HG03520 (cell line): ENCODE data around the gene SERINC5.
"Not testable (repeated sequence)": the region's sequence is repeated elsewhere in the genome, so short reads cannot be mapped to it uniquely, and the experiment has no call there.

ENCODE experiments used
- ATAC-seq: cut with Tn5 transposase; IDR thresholded peaks from one replicate; pipeline ENCODE4 v1.9.1; 2021; ENCODE audit warnings: mild to moderate bottlenecking, moderate library complexity; ENCODE audit not compliant: unreplicated experiment

SERINC5 gene

DNA sequence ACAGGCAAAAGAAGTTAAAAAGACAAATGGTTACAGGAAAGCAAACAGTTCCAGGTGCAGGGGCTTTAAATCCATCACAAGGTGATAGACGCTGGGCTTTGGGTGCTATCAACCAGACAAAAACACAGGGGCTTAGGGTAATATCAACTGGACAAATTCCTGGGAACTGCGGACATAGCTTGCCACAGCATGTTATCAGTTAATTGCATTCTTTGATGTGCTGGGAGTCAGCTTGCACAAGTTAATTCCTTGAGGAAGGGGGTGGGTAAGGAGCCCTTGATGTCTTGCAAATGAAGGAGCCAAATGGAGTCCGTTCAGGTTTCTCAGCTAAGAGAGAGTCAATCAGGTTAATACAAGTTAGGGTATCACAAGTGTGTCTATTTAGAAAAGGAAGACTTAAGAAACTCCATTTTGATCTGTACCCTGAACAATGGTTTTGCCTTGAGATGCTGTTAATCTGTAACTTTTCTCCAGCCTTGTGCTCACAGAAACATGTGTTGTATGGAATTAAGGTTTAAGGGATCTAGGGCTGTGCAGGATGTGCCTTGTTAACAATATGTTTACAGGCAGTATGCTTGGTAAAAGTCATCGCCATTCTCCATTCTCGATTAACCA lies 144.4 kb downstream of the SERINC5 start:
- ATAC-seq, result not testable (repeated sequence)

DNA sequence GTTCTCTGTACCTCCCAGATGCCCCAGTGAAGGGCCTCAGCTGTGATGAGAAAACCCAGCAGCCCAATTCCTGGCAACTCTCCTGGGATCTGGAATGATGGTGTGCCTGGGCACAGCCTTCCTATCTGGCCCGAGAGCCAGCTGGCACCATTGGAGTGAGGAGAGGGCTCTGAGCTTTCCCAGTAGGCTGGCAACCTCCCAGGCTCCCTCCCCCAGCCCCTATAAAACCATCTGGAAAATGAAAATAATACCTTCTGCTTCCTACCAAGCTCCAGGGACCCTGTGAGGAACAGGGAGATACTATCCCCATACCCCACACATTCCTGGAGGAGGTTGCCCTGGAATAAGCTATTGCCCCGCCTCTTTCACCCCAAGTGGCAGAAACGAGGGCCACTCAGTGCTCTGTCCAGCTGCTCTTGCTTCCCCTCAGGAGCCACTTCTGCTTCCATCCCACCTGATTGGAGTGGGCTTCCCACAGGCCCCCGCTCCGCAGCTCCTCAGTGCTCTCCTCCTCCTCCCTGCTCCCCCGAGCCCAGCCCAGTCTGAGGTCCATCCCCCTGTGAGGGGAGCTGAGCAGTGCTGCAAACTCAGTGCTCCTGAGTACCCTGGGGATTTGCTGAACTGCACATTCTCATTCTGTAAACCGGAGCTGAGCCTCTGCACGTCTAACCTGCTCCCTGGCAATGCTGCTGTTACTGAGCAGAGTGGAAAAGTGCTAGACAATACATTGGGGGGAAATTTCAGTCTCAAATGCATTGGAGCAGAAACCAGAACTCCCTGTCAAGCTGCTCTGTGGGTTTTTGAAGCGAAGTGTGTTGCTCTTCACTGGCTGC lies 146.0 kb downstream of the SERINC5 start:
- no peak for ATAC-seq

DNA sequence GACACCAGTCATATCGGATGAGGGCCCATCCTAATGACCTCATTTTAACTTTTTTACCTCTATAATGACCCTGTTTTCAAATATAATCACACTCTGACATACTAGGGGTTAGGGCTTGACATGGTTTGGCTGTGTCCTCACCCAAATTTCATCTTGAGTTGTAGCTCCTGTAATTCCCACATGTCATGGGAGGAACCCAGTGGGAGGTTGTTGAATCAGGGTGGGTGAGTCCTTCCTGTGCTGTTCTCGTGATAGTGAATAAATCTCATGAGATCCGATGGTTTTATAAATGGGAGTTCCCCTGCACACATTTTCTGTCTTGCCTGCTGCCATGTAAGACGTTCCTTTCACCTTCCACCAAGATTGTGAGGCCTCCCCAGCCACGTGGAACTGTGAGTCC lies 148.9 kb downstream of the SERINC5 start:
- no peak for ATAC-seq

DNA sequence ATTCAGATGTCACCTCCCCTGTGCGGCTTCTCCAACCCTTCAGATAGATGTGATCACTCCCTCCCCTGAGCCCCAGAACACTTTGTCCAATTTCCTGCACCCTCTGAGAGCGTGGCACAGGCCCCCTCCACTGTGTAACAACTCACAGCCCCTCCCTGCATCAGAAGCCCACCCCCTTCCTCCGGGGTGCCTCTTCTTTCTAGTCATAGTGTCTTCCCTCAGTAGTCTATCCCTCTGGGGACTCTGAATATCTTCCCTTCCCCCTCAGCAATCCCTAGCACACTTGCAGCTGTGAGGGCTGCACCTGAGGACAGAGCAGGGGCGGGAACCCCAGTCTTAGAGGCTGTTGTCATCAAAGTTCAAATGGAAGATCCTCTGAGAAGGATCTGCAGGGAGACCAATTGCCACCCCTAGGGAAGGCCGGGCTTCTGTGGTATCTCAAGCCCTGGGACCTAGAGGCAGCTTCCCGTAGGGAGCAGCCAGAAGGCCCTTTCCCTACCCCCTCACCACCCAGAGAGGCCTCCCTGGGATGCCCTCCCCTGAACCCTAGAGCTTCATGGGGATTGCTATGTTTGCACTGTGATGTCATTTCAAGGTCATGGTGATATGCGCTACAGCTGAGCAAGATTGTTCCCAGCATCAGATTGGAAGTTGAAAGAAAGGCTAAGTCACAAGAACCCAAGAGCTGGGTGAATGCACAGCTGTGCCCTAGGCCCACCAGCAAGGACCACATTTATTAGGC lies 150.0 kb downstream of the SERINC5 start:
- ATAC-seq, result no peak

DNA sequence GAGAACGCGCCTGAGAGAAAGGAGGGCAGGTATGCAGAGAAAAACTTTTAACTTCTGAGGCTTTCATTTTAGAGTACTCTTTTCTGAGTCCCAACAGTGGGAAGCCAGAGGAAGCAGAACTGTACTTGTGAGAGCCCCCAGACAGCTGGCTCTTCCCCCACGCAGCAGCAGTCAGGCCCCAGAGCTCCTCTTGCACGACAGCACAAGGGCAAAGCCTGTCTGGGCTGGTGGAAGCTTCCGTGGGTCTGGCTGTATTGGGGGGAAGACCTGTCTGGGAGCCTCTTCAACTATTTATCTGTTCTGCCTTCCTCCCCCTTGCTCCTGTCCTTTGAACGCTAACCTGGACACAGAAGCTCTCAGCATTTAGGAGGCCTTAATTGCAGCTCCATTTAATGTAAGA lies 152.5 kb downstream of the SERINC5 start:
- no peak for ATAC-seq

DNA sequence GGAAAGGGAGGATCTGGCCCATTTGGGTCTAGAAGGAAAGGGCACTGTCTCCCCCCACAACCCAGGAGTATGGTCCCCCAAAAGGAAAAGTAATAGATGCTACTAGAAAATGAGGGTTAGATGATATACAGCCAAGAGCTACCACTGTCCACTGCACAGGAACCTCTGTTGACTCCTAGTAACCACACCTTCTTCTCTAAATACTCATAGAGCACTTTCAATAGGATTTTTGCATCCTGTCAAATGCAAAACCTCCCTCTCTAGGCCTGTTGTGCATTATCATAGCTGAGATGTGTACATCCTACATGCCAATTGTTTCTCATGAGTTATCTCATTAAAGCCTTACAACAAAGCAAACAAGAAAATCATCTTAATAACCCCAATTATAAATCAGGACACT lies 153.9 kb downstream of the SERINC5 start:
- ATAC-seq, result no peak

DNA sequence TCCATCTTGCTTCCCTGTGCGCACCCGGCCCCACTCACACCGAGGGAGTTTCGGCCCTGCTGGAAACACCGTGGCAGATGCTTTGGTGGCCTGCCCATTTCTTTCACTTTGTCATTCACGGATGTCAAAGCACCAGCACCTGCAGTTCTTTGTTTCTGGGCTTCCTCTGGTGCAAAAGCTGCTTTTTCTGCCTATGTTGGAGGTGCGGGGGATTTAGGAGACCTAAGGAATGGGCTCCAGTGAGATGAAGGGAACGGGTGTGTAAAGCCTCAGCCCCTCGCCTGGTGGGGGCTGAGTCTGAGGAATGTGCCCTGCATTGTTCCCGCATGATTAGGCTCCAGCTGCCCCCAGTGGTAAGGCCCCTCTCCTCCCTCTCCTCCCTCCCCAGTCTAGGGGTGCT lies 158.4 kb downstream of the SERINC5 start:
- ATAC-seq, result no peak

DNA sequence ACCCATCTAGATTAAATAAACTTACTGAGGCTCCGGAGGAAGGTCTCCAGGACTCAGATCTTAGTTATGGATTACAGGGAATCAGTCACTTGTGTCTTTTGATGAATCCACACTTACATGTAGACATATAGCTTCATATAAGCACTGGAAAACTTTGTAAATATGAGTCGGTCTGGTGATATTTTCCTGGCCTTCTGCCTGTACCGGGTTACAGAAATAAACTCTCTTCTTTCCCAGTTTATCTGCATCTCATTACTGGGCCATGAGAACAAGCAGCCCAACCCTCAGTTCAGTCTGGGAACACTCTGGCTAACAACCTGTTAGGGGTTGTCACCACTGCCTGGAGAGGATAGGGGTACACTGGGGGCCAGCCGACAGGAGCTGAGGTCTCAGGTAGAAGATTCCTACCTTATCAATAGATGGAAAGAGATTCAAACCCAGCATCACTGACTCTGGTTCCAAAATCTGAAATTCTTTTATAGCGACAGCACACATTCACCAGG lies 161.6 kb downstream of the SERINC5 start:
- no peak for ATAC-seq

DNA sequence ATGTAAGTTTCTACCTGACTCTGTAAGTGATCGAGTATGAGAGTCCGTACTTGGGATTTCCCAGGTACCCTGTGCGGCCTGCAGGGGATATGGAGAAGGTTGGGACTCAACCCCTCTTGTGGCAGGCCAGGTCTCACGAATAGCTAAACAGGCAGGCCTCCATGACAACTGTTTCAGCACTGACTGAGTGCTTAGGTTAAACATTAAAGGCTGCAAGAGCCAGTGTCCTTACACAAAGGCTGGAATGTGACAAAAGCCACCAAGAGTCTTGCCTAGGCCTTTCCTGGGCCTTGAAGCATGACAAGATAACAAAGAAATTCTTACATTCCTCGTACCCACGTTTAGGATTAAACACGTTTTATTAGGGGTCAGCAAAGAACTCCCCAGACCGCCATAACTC lies 162.1 kb downstream of the SERINC5 start:
- ATAC-seq, result no peak

DNA sequence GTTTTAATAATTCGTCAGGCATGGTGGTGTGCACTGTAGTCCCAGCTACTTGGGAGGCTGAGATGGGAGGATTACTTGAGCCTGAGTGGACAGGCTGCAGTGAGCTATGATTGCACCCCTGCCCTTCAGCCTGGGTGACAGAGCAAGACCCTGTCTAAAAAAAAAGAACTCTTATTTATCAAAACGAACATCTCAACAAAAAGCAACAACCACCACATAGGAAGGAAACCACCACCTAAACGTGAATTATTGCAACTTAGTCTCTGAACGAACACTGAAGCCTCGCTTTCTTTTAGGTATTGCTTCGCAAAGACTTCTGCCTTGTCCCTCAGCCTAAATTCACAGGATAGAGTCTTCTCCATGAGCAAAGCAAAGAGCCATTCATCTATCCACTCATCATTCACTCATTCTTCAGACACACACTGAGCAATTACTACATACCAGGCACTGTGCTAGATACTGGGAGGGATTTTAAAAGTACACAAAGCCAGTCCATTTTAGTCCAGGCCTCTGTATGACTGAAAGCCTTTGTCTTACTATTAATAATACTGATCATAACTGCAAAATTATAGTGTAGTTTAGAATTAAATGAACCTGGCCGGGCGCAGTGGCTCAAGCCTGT lies 163.3 kb downstream of the SERINC5 start:
- no peak for ATAC-seq

DNA sequence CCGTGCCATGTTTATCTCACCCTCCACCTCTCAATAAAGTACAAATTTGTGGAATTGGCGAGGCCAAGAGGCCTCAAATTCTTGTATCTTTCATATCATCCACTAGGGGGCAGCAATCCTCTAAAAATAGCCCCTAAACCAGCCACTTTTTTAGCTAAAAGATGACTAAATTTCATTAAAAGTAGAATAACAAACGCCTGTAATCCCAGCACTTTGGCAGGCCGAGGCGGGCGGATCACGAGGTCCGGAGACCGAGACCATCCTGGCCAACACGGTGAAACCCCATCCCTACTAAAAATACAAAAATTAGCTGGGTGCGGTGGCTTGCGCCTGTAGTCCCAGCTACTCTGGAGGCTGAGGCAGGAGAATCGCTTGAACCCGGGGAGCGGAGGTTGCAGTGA lies 164.1 kb downstream of the SERINC5 start:
- not testable (repeated sequence) for ATAC-seq

DNA sequence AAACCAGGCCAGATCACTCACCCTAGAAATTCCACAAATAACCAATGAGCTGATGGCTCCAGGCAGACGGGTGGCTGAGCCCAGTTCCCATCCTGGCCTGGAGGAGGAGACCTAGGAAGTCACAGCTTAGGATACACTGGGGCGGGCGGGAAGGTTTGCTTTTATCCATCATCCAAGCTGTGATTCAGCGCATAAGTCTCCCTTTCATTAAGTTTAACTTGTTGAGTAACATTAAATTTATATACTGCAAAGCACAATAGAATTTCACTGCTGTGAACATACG lies 165.0 kb downstream of the SERINC5 start:
- ATAC-seq, result no peak

DNA sequence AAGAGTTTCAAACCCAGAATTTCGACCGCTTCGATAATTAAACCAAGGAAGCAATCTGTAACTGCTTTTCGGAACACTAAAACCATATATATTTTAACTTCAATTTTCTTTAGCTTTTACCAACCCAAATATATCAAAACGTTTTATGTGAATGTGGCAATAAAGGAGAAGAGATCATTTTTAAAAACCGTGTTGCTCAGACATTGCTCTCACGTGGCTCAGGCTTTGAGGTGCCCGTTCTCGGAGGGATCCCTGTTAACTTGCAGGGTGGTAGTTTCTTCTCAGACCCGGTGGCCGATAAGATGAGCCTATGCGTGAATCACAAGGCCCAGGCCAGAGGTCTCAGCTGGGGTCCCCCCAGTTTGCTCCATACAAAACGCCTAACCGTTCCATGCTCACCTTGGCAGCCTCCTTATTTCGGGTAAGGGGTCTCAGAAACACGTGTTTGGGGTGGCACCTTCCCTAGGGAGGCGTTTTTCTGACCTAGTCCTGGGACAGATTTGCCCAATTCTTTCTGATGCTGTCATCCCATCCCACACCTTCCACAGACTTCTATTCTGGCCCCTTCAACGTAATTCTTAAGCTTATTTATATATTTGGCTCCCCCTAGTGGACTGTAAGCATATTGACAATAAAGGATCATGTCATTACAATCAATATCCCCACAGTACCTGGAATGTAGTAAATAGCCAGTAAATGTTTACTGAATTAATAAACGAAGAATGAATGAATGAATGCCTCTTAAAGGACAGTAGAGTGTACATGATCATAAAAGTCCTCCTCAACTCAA lies 172.6 kb downstream of the SERINC5 start:
- ATAC-seq, result no peak

DNA sequence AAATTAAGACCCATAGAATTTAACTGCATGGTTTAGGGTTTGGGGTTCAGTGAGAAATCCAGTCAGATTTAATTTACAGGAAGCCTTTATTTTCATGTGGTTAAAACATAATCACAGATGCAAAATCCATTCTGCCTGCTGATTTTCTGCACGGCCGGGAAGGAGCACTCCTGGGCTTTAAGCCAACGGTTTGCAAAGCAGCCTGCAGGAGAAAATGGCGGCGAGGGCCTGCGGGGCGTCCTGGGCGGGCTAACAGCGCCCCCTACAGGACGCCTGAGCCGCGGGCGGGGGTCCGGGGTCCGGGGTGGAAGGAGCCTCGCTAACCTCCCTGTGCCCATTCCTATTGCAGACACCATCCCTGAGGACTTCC lies 173.1 kb downstream of the SERINC5 start:
- ATAC-seq, result no peak

DNA sequence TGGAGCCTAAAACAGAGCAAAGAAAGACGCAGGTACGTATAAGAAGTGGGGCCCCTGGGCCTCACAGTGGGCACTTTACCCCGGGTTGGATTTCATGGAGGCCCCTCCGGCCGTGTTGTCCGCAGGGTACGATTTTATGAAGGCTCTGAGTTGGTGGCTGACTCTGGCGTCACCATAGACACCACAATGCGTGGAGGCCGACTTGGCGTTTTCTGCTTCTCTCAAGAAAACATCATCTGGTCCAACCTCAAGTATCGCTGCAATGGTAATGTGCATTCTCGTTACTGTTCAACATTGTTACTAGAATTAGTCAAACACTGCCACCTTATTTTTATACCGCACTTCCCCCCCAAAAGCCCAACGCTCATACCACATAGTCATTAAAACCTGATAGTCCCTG lies 173.6 kb downstream of the SERINC5 start:
- ATAC-seq, result no peak

DNA sequence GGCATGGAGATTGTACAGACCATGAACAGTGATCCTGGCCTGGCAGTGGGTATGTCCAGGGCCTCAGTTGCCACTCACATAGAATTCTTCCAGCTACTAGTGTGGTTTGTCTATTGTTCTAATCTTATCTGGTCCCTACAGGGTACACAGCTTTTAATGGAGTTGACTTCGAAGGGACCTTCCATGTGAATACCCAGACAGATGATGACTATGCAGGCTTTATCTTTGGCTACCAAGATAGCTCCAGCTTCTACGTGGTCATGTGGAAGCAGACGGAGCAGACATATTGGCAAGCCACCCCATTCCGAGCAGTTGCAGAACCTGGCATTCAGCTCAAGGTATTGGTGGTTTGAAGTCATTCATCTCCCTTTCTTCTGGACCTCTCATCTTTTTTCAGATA lies 176.9 kb downstream of the SERINC5 start:
- no peak for ATAC-seq

DNA sequence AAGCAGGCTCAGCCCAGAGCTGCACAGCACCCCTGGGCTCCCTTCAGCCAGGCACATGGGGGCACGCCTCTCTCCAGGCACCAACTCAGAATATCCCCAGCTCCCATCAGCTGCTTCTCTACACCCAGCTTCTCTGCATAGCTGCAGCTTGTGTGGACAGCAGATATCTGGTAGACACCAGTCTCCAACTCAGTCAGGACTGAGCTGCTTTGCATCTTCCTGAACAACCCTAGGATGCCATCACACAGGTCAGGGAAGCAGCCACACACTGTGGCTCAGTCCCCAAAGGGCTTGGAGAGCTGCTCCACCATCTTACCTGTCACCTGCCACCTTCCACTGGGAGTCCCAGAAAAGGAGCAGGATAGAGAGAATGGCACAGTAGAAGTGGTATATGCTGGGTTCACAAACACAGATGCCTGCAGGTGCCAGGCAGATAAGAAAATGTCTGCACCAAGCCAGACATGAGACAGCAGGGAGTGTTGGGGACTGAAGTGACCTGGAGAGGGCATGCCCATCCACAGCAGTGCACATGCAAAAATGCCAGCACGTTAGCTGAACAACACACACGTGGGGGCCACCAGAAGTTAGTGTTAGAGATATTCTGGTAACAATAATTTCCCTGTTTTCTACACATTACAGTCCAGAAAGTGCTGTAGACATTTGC lies 178.7 kb downstream of the SERINC5 start:
- no peak for ATAC-seq

DNA sequence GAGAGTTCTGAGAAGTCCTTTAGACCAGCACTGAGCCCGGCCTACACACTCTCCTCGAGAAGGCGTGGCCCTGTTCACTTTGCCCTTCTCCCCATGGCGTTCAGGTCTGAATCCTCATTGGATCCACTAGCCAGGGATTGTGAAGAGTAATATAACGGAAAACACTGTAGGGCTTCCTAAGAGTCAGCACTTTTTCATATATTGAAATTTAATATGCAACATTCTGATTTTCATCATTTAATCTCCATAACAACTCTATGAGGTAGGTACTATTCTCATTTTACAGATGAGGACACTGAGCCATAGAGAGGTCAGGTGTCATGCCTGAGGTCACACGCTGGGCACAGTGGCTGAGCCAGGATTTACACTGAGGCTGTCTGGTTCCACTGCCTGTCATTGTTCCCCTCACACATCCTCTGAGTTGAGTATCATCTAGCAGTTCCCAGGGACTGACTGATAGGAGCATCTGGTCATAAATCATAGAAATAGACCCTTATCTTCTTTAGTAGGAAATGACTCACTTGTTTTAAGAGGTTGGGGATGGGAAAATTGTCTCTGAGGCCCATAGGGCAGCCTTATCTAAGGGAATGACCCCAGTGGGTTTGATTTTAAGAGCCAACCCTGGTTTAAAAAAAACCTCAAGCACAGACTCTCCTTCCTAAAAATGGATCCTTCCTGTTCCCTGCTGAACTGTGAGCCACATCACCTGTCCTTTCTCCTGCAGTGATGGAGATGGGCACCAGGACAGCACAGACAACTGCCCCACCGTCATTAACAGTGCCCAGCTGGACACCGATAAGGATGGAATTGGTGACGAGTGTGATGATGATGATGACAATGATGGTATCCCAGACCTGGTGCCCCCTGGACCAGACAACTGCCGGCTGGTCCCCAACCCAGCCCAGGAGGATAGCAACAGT lies 179.5 kb downstream of the SERINC5 start:
- no peak for ATAC-seq
